Thyroid gland (tissue), 4 donors: Measurements from ENCODE around the gene PLAC1.

ENCODE experiments used
- CTCF ChIP-seq, 6 experiments: fragments of 200-600 bp in 3 of 6; fragments of 450-650 bp in 3 of 6; sonication (generic) in 3 of 6; IDR thresholded peaks; one replicate each; pipeline ENCODE4 v1.5.1; 2016 to 2019; ENCODE audit warnings: antibody characterized with exemption in 6 of 6, mild to moderate bottlenecking in 2 of 6, inconsistent platforms in 1 of 6, moderate library complexity in 1 of 6
- POLR2A ChIP-seq, 2 donors: fragments of 450-650 bp; IDR thresholded peaks; one replicate each; pipeline ENCODE4 v1.6.1; 2017; ENCODE audit warnings: antibody characterized with exemption in 2 of 2, mild to moderate bottlenecking in 2 of 2, moderate library complexity in 1 of 2

GRCh38 chrX:134558133-134558532, 100.1 kb downstream of the PLAC1 start:
- TF ChIP-seq POLR2A (IDR thresholded peaks at IDR 0.05) (no peak), CTCF (IDR thresholded peaks at IDR 0.05) (no peak)
